ENCODE data around the gene SLCO4A1.

DNA sequence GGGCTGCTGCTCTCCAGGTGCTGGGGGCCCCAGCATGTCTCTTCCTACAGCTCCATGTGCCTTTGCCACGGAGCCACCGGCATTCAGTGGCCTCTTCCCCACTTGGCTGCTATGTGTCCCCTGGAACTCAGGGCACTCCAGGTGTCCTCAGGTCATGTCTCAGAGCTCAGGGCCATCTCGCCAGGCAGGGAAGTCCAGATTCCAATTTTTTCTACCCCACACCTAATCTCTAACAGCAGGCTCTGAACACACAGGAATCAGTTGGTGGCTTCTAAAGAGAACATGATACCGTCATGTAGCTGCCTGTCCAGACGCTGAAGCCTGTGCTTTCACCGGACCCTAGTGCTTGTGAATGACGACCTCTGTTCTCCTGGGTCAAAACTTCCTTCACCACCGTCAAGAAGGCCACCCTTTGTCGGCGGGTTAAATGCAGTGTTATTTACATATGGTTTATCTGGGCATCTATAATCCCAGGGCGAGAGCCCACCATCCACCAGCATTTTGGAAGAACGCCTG, 4.2 kb upstream of the SLCO4A1 start:
- TF ChIP-seq, protein P1, sequence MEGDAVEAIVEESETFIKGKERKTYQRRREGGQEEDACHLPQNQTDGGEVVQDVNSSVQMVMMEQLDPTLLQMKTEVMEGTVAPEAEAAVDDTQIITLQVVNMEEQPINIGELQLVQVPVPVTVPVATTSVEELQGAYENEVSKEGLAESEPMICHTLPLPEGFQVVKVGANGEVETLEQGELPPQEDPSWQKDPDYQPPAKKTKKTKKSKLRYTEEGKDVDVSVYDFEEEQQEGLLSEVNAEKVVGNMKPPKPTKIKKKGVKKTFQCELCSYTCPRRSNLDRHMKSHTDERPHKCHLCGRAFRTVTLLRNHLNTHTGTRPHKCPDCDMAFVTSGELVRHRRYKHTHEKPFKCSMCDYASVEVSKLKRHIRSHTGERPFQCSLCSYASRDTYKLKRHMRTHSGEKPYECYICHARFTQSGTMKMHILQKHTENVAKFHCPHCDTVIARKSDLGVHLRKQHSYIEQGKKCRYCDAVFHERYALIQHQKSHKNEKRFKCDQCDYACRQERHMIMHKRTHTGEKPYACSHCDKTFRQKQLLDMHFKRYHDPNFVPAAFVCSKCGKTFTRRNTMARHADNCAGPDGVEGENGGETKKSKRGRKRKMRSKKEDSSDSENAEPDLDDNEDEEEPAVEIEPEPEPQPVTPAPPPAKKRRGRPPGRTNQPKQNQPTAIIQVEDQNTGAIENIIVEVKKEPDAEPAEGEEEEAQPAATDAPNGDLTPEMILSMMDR (IDR thresholded peaks at IDR 0.05): no peak
- no peak for TF ChIP-seq POLR2A (IDR thresholded peaks at IDR 0.05)
